NCI-H1436 treated with DMSO at 0.1 percent for 48 hours (cell line): ENCODE data around the gene UBE4B.
"Not testable (repeated sequence)": the region's sequence is repeated elsewhere in the genome, so short reads cannot be mapped to it uniquely, and the experiment has no call there.

Experiments
- DNase-seq: peaks from one replicate; lab custom pipeline; 2025; lab: John Stamatoyannopoulos, UW

The UBE4B gene

GRCh38 chr1:10073371-10073770 lies 40.6 kb downstream of the UBE4B start:
- not testable (repeated sequence) for DNase-seq

GRCh38 chr1:10074059-10074851 lies 41.5 kb downstream of the UBE4B start:
- no peak for DNase-seq

- no peak for DNase-seq
Measured at GRCh38 chr1:10074852-10075730, 42.3 kb downstream of the UBE4B start.

- no peak for DNase-seq
Measured at GRCh38 chr1:10075732-10076131, 43.0 kb downstream of the UBE4B start.

- no peak for DNase-seq
Measured at GRCh38 chr1:10078494-10078893, 45.7 kb downstream of the UBE4B start.

GRCh38 chr1:10080523-10080922 lies 47.8 kb downstream of the UBE4B start:
- DNase-seq: no peak

GRCh38 chr1:10082785-10083479 lies 50.2 kb downstream of the UBE4B start:
- DNase-seq: no peak

- DNase-seq: no peak
Measured at GRCh38 chr1:10084045-10084444, 51.3 kb downstream of the UBE4B start.

GRCh38 chr1:10085076-10085475 lies 52.3 kb downstream of the UBE4B start:
- DNase-seq: no peak

GRCh38 chr1:10087210-10087609 lies 54.5 kb downstream of the UBE4B start:
- DNase-seq: no peak

GRCh38 chr1:10101929-10102328 lies 69.2 kb downstream of the UBE4B start:
- no peak for DNase-seq

- no peak for DNase-seq
Measured at GRCh38 chr1:10103193-10103592, 70.4 kb downstream of the UBE4B start.

- DNase-seq: no peak
Measured at GRCh38 chr1:10104834-10105233, 72.1 kb downstream of the UBE4B start.

- no peak for DNase-seq
Measured at GRCh38 chr1:10105484-10105883, 72.7 kb downstream of the UBE4B start.

GRCh38 chr1:10106241-10106640 lies 73.5 kb downstream of the UBE4B start:
- no peak for DNase-seq

GRCh38 chr1:10106756-10107475 lies 74.2 kb downstream of the UBE4B start:
- no peak for DNase-seq

- DNase-seq: not testable (repeated sequence)
Measured at GRCh38 chr1:10107476-10107847, 74.7 kb downstream of the UBE4B start.

- DNase-seq: no peak
Measured at GRCh38 chr1:10108134-10108663, 75.4 kb downstream of the UBE4B start.

GRCh38 chr1:10108948-10109708 lies 76.4 kb downstream of the UBE4B start:
- no peak for DNase-seq

GRCh38 chr1:10113501-10113900 lies 80.7 kb downstream of the UBE4B start:
- no peak for DNase-seq

- DNase-seq: no peak
Measured at GRCh38 chr1:10114746-10115145, 82.0 kb downstream of the UBE4B start.
